ENCODE measurements around the gene SMIM20. TPM values are rescaled to one million over a fixed set of nuclear protein-coding genes. Genes with fewer than 3 reads are reported as not detected.

SMIM20 gene
- total RNA-seq, 2 donors from 2014 or later, result 35.9 to 40.8 TPM

DNA sequence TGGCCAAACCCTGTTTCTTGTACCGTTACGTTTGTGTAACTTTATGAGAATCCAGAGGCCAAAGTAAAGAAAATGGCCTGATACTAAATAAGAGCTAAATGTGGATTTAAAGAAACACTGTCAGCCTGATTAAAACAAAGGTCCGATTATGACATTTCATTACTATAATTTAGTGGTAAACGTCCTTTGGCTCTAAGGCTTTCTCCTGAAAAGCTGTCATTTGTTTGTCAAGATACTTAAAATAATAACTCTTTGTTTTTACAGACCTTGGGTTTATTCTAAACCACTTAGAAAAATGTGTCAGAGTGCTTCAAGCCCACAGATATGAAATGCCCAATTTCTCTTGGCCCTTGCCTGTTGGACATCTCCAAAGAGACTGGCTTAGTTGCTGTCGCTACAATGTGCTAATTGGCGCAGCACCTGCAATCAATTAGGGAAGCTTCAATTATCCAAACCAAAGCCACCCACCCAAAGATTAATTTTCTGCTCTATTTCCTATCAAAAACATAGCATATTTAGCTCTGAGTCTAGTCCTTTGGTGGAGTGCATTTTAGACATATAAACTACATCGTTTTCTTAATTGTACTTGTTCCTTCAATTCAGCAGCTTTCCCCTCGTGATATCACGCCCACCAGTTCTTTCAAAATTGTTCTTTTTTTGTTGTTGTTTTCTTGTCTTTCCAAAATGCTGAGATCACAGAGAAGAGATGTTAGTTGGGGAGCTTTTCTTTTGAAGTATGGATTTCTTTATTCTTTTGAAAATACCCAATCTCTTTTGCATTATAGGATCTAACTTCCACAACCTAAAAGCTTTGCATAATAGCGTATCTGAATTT is 13.6 kb downstream of the SMIM20 start:
- Mint-ChIP-seq H3K27me3 (ENCODE audit: insufficient read depth) (no peaks in the 10 kb centered on the region), H3K27ac (no peak overlapping the region), H3K4me1 (peaks cover 3% of the 10 kb centered on the region), H3K4me3 (no peak overlapping the region), H3K9me3 (no peaks in the 10 kb centered on the region), H3K36me3 (ENCODE audit: low read depth) (peaks cover 15% of the 10 kb centered on the region)
- DNase-seq, result no peak
- Histone ChIP-seq H3K4me3 (ENCODE audit: low read length) (no peak overlapping the region), H3K9me3 (ENCODE audit: control insufficient read depth, low read length) (no peaks in the 10 kb centered on the region), H3K9ac (ENCODE audit: extremely low read depth, low read length, poor library complexity, severe bottlenecking) (no peak overlapping the region), H3K27ac (ENCODE audit: low read depth, low read length) (no peak overlapping the region), H3K36me3 (ENCODE audit: control insufficient read depth, insufficient read depth, low read length) (peaks cover 11% of the 10 kb centered on the region), H3K4me1 (ENCODE audit: control insufficient read depth, insufficient read depth, low read length) (no peaks in the 10 kb centered on the region), H3K27me3 (ENCODE audit: control insufficient read depth, insufficient read depth, low read length, poor library complexity, severe bottlenecking) (no peaks in the 10 kb centered on the region)
- TF ChIP-seq, protein P1, sequence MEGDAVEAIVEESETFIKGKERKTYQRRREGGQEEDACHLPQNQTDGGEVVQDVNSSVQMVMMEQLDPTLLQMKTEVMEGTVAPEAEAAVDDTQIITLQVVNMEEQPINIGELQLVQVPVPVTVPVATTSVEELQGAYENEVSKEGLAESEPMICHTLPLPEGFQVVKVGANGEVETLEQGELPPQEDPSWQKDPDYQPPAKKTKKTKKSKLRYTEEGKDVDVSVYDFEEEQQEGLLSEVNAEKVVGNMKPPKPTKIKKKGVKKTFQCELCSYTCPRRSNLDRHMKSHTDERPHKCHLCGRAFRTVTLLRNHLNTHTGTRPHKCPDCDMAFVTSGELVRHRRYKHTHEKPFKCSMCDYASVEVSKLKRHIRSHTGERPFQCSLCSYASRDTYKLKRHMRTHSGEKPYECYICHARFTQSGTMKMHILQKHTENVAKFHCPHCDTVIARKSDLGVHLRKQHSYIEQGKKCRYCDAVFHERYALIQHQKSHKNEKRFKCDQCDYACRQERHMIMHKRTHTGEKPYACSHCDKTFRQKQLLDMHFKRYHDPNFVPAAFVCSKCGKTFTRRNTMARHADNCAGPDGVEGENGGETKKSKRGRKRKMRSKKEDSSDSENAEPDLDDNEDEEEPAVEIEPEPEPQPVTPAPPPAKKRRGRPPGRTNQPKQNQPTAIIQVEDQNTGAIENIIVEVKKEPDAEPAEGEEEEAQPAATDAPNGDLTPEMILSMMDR (conservative IDR thresholded peaks at IDR 0.05), result no peak
- WGBS, 2 experiments (ENCODE audit: insufficient coverage in 1 of 2, insufficient read length in 1 of 2), result 96% methylated on average over 8 to 10 of the region's 10 CpGs

DNA sequence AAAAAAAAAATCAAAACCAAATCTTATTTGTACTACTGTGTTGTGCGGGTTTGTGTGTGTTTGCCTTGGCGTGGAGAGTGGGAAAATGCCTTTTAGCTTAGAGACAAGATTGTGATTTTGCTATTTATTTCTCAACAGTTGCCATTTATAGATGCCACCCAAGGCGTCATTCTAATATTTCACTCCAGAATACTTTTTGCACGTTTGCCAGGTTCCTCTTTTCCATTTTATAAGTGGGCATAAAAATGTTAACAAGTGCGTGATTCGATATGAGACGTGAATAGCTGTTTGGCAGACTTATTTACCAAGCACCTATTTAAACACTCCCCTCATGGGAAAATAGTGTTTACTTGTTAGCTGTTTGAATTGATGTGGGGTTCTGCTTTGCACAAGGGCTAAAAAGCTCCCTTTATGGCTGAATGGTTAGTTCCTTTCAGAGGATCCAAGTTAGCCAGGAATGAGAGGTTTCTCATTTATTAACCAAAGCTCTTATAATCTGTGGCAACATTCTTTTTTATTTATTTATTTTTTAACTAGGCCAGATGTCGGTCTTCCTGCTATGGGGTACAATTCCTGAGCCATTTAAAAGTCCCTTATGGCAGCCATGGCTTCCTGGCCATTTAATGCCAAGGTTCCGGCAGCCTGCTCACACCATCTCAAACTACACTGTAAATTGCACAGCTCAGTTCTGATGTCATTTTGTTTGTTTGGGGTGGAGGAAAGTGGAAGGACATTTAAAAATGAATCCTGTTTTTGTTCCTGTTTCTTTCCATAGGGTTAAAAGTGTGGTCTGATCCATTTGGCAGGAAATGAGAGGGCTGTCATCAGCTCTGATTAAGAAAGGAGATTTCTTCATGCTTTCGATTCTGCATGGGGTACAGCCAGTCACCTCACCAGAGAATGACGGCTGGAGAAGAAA is 14.6 kb downstream of the SMIM20 start:
- no peak overlapping the region for H3K4me3 ChIP-seq (ENCODE audit: low read length)
- WGBS, 2 experiments (ENCODE audit: insufficient coverage in 1 of 2, insufficient read length in 1 of 2), result 93 to 100% methylated on average over 4 to 11 of the region's 11 CpGs
- no peaks in the 10 kb centered on the region for H3K9me3 Mint-ChIP-seq
- H3K4me3 Mint-ChIP-seq, result no peak overlapping the region
- H3K36me3 Mint-ChIP-seq (ENCODE audit: low read depth), result peaks cover 13% of the 10 kb centered on the region
- H3K36me3 ChIP-seq (ENCODE audit: control insufficient read depth, insufficient read depth, low read length), result peaks cover 11% of the 10 kb centered on the region
- H3K27ac ChIP-seq (ENCODE audit: low read depth, low read length), result no peak overlapping the region
- no peak overlapping the region for H3K27ac Mint-ChIP-seq
- H3K9ac ChIP-seq (ENCODE audit: extremely low read depth, low read length, poor library complexity, severe bottlenecking), result no peak overlapping the region
- H3K4me1 Mint-ChIP-seq, result peaks cover 3% of the 10 kb centered on the region
- no peak for DNase-seq
- H3K27me3 ChIP-seq (ENCODE audit: control insufficient read depth, insufficient read depth, low read length, poor library complexity, severe bottlenecking), result no peaks in the 10 kb centered on the region
- H3K9me3 ChIP-seq (ENCODE audit: control insufficient read depth, low read length), result no peaks in the 10 kb centered on the region
- TF ChIP-seq, protein P1 (conservative IDR thresholded peaks at IDR 0.05), result no peak
- H3K4me1 ChIP-seq (ENCODE audit: control insufficient read depth, insufficient read depth, low read length), result no peaks in the 10 kb centered on the region
- no peaks in the 10 kb centered on the region for H3K27me3 Mint-ChIP-seq (ENCODE audit: insufficient read depth)

DNA sequence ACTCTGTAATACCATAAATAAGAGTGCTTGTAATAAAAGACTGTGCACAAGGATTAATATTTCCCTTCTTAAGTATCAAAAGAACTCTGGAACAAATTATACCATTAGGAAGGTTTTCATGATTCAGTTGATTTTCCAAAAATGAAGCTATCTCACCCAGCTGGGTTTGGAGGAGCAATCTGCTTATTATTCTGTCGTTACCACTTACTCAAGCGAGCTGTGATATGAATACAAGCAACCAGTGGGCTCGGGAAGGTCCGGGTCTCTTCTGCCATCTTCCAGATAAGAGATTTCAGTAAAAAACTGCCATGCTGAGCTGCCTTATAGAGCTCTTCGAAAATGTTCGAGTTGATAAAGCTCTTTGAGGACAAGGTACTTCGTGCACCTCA is 15.3 kb downstream of the SMIM20 start:
- peaks cover 13% of the 10 kb centered on the region for H3K36me3 Mint-ChIP-seq (ENCODE audit: low read depth)
- no peak overlapping the region for H3K4me3 Mint-ChIP-seq
- no peaks in the 10 kb centered on the region for H3K4me1 ChIP-seq (ENCODE audit: control insufficient read depth, insufficient read depth, low read length)
- no peaks in the 10 kb centered on the region for H3K9me3 ChIP-seq (ENCODE audit: control insufficient read depth, low read length)
- H3K4me1 Mint-ChIP-seq, result peaks cover 3% of the 10 kb centered on the region
- H3K9me3 Mint-ChIP-seq, result no peaks in the 10 kb centered on the region
- H3K4me3 ChIP-seq (ENCODE audit: low read length), result no peak overlapping the region
- no peaks in the 10 kb centered on the region for H3K27me3 ChIP-seq (ENCODE audit: control insufficient read depth, insufficient read depth, low read length, poor library complexity, severe bottlenecking)
- no peak overlapping the region for H3K27ac Mint-ChIP-seq
- H3K27me3 Mint-ChIP-seq (ENCODE audit: insufficient read depth), result no peaks in the 10 kb centered on the region
- no peak overlapping the region for H3K9ac ChIP-seq (ENCODE audit: extremely low read depth, low read length, poor library complexity, severe bottlenecking)
- no peak for DNase-seq
- H3K27ac ChIP-seq (ENCODE audit: low read depth, low read length), result no peak overlapping the region
- TF ChIP-seq, protein P1 (conservative IDR thresholded peaks at IDR 0.05), result no peak
- H3K36me3 ChIP-seq (ENCODE audit: control insufficient read depth, insufficient read depth, low read length), result peaks cover 11% of the 10 kb centered on the region
- WGBS, 2 experiments (ENCODE audit: insufficient coverage in 1 of 2, insufficient read length in 1 of 2), result 96 to 100% methylated on average over 6 to 7 of the region's 7 CpGs
